Myocyte (in vitro differentiated cells): Measurements from ENCODE around the gene CTSG. TPM values are rescaled to one million over a fixed set of nuclear protein-coding genes. Genes with fewer than 3 reads are reported as not detected.
"Not testable (repeated sequence)": the region's sequence is repeated elsewhere in the genome, so short reads cannot be mapped to it uniquely, and the experiment has no call there.

ENCODE experiments used
- DNase-seq: peaks from one replicate; pipeline ENCODE4 v3.0.0-alpha.2; 2012; ENCODE audit warnings: low read depth
- polyA plus RNA-seq: library from polyadenylated mRNA; unstranded; fragments of >200 nt; gene quantifications from one replicate; pipeline ENCODE4 v1.2.1, GENCODE V29; 2012; ENCODE audit warnings: missing spikeins
- total RNA-seq: library from RNA; depleted of rRNA; stranded (reverse); fragments of >200 nt; gene quantifications from 2 replicates; pipeline ENCODE4 v1.2.3, GENCODE V29; 2014

CTSG gene
- not detected in 2 replicates for total RNA-seq
- polyA plus RNA-seq, result not detected

GRCh38 chr14:24576182-24576581, at the start of gene CTSG:
Gene CTSG, minus strand, starts transcription at chr14:24576250. Its CDS starts 27 bp downstream, at chr14:24576223.
- no peak for DNase-seq

GRCh38 chr14:24613747-24614146, 37.7 kb upstream of the CTSG start:
- DNase-seq, result no peak

GRCh38 chr14:24613241-24613640, 37.2 kb upstream of the CTSG start:
- DNase-seq, result no peak

- DNase-seq, result no peak
Measured at GRCh38 chr14:24612196-24612595, 36.1 kb upstream of the CTSG start.

- no peak for DNase-seq
Measured at GRCh38 chr14:24609655-24610344, 33.8 kb upstream of the CTSG start, which contains the start of gene GZMH. Gene GZMH, minus strand, starts transcription at chr14:24609685. Its CDS starts 72 bp downstream, at chr14:24609613.

- DNase-seq, result no peak
Measured at GRCh38 chr14:24607635-24608514, 31.8 kb upstream of the CTSG start.

- no peak for DNase-seq
Measured at GRCh38 chr14:24607081-24607480, 31.0 kb upstream of the CTSG start.

- DNase-seq, result no peak
Measured at GRCh38 chr14:24606297-24606696, 30.2 kb upstream of the CTSG start.

- peak; percentile 3 for DNase-seq
Measured at GRCh38 chr14:24605435-24606190, 29.6 kb upstream of the CTSG start.

GRCh38 chr14:24597403-24597802, 21.4 kb upstream of the CTSG start:
- no peak for DNase-seq

- no peak for DNase-seq
Measured at GRCh38 chr14:24595073-24595808, 19.2 kb upstream of the CTSG start.

- DNase-seq, result not testable (repeated sequence)
Measured at GRCh38 chr14:24591004-24591403, 15.0 kb upstream of the CTSG start.

- DNase-seq, result not testable (repeated sequence)
Measured at GRCh38 chr14:24584402-24584801, 8.4 kb upstream of the CTSG start.

GRCh38 chr14:24578558-24578957, 2.5 kb upstream of the CTSG start:
- no peak for DNase-seq

- DNase-seq, result no peak
Measured at GRCh38 chr14:24576771-24577170, 721 bp upstream of the CTSG start.

- no peak for DNase-seq
Measured at GRCh38 chr14:24574206-24574774, 1.8 kb downstream of the CTSG start.

- DNase-seq, result no peak
Measured at GRCh38 chr14:24566318-24566717, 9.7 kb downstream of the CTSG start.

GRCh38 chr14:24565766-24566165, 10.3 kb downstream of the CTSG start:
- DNase-seq, result no peak

- DNase-seq, result no peak
Measured at GRCh38 chr14:24563505-24563904, 12.5 kb downstream of the CTSG start.

GRCh38 chr14:24556756-24557155, 19.3 kb downstream of the CTSG start:
- peak; percentile 51 for DNase-seq
